Measurements from ENCODE around the gene N4BP2L1.

N4BP2L1 gene

GRCh38 chr13:32381539-32381938, 46.4 kb downstream of the N4BP2L1 start:
- TF ChIP-seq FOXP2 (optimal IDR thresholded peaks at IDR 0.05; ENCODE audit: borderline replicate concordance, extremely low read depth, extremely low read length, insufficient read depth), result no peak
- no peak for TF ChIP-seq POLR2AphosphoS5 (IDR thresholded peaks at IDR 0.05; ENCODE audit: low read depth, low read length)
- TF ChIP-seq TAF1 (IDR thresholded peaks at IDR 0.05; ENCODE audit: borderline replicate concordance, insufficient read depth, low read length), result no peak
- TF ChIP-seq REST (IDR thresholded peaks at IDR 0.05; ENCODE audit: insufficient read depth in 1 of 2, low read depth in 2 of 2, low read length in 2 of 2), result no peak
- no peak for TF ChIP-seq SIN3A (IDR thresholded peaks at IDR 0.05; ENCODE audit: borderline replicate concordance, insufficient read depth, low read length)

- TF ChIP-seq SIN3A (IDR thresholded peaks at IDR 0.05; ENCODE audit: borderline replicate concordance, insufficient read depth, low read length), result no peak
- TF ChIP-seq POLR2AphosphoS5 (IDR thresholded peaks at IDR 0.05; ENCODE audit: low read depth, low read length), result no peak
- TF ChIP-seq REST (IDR thresholded peaks at IDR 0.05; ENCODE audit: insufficient read depth in 1 of 2, low read depth in 2 of 2, low read length in 2 of 2), result no peak
- TF ChIP-seq FOXP2 (optimal IDR thresholded peaks at IDR 0.05; ENCODE audit: borderline replicate concordance, extremely low read depth, extremely low read length, insufficient read depth), result no peak
- no peak for TF ChIP-seq TAF1 (IDR thresholded peaks at IDR 0.05; ENCODE audit: borderline replicate concordance, insufficient read depth, low read length)
These were observed 49.9 kb downstream of the N4BP2L1 start for GRCh38 chr13:32378012-32378411.

- TF ChIP-seq TAF1 (IDR thresholded peaks at IDR 0.05; ENCODE audit: borderline replicate concordance, insufficient read depth, low read length), result no peak
These were observed 51.1 kb downstream of the N4BP2L1 start for GRCh38 chr13:32376642-32377415.

GRCh38 chr13:32370805-32371204, 57.1 kb downstream of the N4BP2L1 start:
- TF ChIP-seq POLR2AphosphoS5 (IDR thresholded peaks at IDR 0.05; ENCODE audit: low read depth, low read length) (no peak), TAF1 (IDR thresholded peaks at IDR 0.05; ENCODE audit: borderline replicate concordance, insufficient read depth, low read length) (no peak), REST (IDR thresholded peaks at IDR 0.05; ENCODE audit: insufficient read depth in 1 of 2, low read depth in 2 of 2, low read length in 2 of 2) (no peak), FOXP2 (optimal IDR thresholded peaks at IDR 0.05; ENCODE audit: borderline replicate concordance, extremely low read depth, extremely low read length, insufficient read depth) (no peak), SIN3A (IDR thresholded peaks at IDR 0.05; ENCODE audit: borderline replicate concordance, insufficient read depth, low read length) (no peak)

- TF ChIP-seq REST (IDR thresholded peaks at IDR 0.05; ENCODE audit: insufficient read depth in 1 of 2, low read depth in 2 of 2, low read length in 2 of 2), result no peak
These were observed 65.4 kb downstream of the N4BP2L1 start for GRCh38 chr13:32362574-32362973.

Measured in PFSK-1 (cell line).